Endothelial cell of umbilical vein (primary cell): ENCODE data around the gene LKAAEAR1.

Source experiments
- FOS ChIP-seq: IDR thresholded peaks from 2 replicates; pipeline ENCODE4 v1.6.1; 2011; ENCODE audit warnings: mild to moderate bottlenecking, low read length, moderate library complexity, borderline replicate concordance; ENCODE audit not compliant: insufficient read depth
- POLR2A ChIP-seq: IDR thresholded peaks from 2 replicates; pipeline ENCODE4 v1.6.1; 2012; ENCODE audit warnings: low read depth, mild to moderate bottlenecking, control low read depth, low read length
- TF ChIP-seq, protein P1 (sequence below), 2 donors: IDR thresholded peaks; 1 replicate in 1 of 2; 2 replicates in 1 of 2; pipeline ENCODE4 v1.5.1; 2011; ENCODE audit warnings: low read length in 2 of 2, mild to moderate bottlenecking in 2 of 2, moderate library complexity in 2 of 2, control low read depth in 1 of 2, inconsistent platforms in 1 of 2, low read depth in 1 of 2; ENCODE audit not compliant: insufficient read depth in 1 of 2; ENCODE audit errors: extremely low read depth in 1 of 2

DNA sequence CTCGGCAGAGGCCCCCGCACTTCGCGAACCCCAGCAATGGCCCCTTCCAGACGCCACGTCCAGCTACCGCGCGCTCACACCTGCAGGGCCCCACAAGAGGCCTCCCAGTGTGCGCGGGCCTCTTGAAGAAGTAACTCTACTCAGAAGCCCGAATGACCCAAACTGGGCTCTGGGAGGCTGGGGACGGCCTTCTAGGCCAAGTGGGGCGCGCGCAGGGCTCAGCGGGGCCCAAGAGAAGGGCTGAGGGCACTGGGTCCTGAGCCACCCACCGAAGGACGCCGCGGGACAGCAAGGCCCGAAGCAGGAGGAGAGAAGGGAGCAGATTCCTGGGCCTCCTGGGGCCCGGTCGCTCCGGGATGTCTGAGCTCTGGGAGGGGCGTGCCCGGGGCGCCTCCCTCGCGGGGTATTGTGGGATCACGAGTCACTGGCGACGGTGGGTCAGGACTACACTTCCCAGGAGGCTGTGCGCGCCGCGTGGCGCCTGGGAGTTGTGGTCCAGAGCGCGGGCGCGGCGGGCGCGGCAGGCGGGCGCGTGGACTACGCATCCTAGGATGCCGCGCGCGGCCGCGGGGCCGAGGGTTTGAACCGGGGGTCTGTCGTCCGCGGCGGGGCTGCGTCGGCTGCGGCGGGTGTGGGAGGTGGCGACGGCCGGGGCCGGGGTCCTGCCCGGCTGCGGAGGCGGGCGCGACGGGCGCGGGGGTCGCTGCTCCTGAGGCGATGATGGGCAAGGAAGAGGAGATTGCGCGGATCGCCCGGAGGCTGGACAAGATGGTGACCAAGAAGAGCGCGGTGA is 21.4 kb downstream of the LKAAEAR1 start, which contains the start of gene TCEA2:
- TF ChIP-seq, protein P1, sequence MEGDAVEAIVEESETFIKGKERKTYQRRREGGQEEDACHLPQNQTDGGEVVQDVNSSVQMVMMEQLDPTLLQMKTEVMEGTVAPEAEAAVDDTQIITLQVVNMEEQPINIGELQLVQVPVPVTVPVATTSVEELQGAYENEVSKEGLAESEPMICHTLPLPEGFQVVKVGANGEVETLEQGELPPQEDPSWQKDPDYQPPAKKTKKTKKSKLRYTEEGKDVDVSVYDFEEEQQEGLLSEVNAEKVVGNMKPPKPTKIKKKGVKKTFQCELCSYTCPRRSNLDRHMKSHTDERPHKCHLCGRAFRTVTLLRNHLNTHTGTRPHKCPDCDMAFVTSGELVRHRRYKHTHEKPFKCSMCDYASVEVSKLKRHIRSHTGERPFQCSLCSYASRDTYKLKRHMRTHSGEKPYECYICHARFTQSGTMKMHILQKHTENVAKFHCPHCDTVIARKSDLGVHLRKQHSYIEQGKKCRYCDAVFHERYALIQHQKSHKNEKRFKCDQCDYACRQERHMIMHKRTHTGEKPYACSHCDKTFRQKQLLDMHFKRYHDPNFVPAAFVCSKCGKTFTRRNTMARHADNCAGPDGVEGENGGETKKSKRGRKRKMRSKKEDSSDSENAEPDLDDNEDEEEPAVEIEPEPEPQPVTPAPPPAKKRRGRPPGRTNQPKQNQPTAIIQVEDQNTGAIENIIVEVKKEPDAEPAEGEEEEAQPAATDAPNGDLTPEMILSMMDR (IDR thresholded peaks at IDR 0.05; ENCODE audit: extremely low read depth in 1 of 2, insufficient read depth in 1 of 2, low read depth in 1 of 2, low read length in 2 of 2): no peak
- TF ChIP-seq FOS (no peak), POLR2A (peak; percentile 87)
